ENCODE results near the gene TUBB4B. TPM values are rescaled to one million over a fixed set of nuclear protein-coding genes. Genes with fewer than 3 reads are reported as not detected.

TUBB4B gene
- total RNA-seq, 2 donors from 2014 or later, result 353 to 486 TPM

GRCh38 chr9:137205126-137206069 is 35.7 kb upstream of the TUBB4B start, which contains the start of the genes NDOR1 and TMEM203:
TSS of gene NDOR1 (plus strand) at chr9:137205700. CDS start at chr9:137205778, 78 bp downstream.
TSS of gene TMEM203 (minus strand) at chr9:137205648. CDS start at chr9:137205414, 234 bp downstream.
- intact Hi-C loops (cut with DNase I, micrococcal nuclease), result no loop called here
- ATAC-seq, result peak; percentile 64
- DNase-seq, result peak; percentile 87 to 95

DNA sequence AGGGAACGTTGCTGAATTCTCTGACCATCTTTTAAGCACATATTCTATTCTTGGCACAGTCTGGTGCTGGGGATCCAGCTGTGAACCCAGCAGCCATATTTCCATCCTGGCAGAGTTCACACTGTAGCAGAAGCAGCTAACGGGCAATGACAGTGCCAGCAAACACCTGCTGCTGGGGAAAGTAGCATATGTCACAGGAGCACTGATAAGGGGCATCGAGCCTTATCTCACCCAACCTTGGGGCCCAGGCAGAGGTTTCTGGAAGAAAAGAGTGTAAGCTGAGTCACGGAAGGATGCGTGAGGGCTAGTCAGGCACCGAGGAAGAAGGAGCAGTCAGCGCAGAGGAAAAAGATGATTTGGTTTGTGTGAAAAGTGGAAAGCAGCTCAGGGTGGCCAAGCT is 34.5 kb upstream of the TUBB4B start:
- ATAC-seq (no peak), DNase-seq (no peak)
- intact Hi-C loops (cut with DNase I, micrococcal nuclease), result no loop called here

- ATAC-seq (no peak), DNase-seq (no peak)
- intact Hi-C loops (cut with DNase I, micrococcal nuclease), result no loop called here
Observed at GRCh38 chr9:137211532-137211931, 29.6 kb upstream of the TUBB4B start.

GRCh38 chr9:137212520-137212919 is 28.6 kb upstream of the TUBB4B start:
- intact Hi-C loops (cut with DNase I, micrococcal nuclease), result no loop called here
- DNase-seq (peak in 1 of 2 donors; percentile 6), ATAC-seq (no peak)

- intact Hi-C loops (cut with DNase I, micrococcal nuclease), result no loop called here
- DNase-seq, result peak in 1 of 2 donors; percentile 23
- no peak for ATAC-seq
Observed at GRCh38 chr9:137213160-137214060, 27.7 kb upstream of the TUBB4B start.

DNA sequence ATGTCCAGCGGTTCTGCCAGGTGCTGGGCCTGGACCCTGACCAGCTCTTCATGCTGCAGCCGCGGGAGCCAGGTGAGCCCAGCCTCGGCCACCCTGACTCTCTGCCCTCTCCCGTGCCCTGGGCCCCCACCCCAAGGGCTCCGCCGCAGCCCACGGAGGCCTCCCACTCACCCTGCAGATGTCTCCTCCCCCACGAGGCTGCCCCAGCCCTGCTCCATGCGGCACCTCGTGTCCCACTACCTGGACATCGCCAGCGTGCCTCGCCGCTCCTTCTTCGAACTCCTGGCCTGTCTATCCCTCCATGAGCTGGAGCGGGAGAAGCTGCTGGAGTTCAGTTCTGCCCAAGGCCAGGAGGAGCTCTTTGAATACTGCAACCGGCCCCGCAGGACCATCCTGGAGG is 26.5 kb upstream of the TUBB4B start:
- DNase-seq (no peak), ATAC-seq (no peak)
- intact Hi-C loops (cut with DNase I, micrococcal nuclease), result no loop called here

- DNase-seq, result no peak
- intact Hi-C loops (cut with DNase I, micrococcal nuclease), result no loop called here
- ATAC-seq, result no peak
Observed at GRCh38 chr9:137215196-137215986, 25.7 kb upstream of the TUBB4B start.

DNA sequence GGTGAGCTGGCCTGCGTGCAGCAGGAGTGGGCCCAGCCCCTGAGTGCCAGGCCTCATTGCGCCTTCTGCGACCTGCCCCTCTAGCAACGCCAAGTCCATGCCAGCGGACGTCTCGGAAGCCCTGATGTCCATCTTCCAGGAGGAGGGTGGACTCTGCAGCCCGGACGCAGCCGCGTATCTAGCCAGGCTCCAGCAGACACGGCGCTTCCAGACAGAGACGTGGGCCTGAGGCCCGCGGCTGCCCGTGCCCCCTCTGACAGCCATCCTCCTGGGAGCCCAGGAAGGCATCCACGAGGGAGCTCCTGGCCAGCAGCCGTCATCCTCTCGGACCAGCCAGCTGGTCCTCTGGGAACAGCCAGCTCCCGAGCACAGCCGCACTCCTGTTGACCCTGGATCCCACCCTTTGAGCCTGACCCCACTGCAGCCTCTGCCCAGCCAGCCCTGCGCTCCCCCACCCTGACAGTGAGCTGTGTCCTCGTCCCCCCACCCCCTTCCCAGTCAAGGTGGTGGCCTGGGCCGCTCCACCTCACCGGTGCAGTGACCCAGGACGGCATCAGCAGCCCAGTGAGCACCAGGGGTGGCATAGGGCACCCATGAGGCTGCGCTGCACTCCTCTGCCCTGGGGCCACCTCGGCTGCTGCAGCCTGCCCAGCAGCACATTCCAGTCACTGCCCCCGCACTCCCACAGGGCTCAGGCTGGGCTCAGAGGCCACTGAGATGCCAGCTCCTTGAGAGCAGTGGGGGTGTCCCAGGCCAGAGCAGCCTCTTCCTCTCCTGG is 24.7 kb upstream of the TUBB4B start:
- DNase-seq (peak in 1 of 2 donors; percentile 8), ATAC-seq (no peak)
- intact Hi-C loops (cut with DNase I, micrococcal nuclease), result no loop called here

- ATAC-seq (peak; percentile 80), DNase-seq (peak; percentile 92)
- intact Hi-C loops (cut with DNase I, micrococcal nuclease), result no loop called here
Observed at GRCh38 chr9:137217276-137218211, 23.5 kb upstream of the TUBB4B start.

DNA sequence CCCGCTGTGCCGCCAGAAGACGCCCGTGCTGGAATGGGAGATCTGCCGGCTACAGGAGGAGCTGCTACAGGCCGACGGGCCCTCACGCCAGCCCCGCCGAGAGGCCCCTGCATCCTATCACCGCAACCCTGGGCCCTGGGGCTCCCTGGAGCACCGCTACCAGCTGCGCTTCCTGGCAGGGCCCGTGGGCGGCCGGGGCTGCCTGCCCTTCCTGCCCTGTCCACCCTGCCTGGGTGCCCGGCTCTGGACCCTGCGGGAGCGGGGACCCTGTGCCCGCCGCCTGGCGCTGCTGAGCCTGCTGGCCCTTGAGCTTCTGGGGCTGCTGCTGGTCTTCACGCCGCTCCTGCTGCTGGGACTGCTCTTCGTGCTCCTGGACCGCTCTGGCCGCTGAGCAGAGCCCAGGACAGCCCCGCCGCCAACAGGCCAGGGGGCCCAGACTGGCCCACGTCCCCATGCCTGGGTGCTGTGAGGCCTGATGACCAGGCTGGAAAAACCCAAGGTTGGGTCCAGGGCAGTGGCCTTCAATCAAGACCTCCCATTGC is 22.8 kb upstream of the TUBB4B start:
- intact Hi-C loops (cut with DNase I, micrococcal nuclease), result no loop called here
- ATAC-seq, result no peak

GRCh38 chr9:137218754-137219271 is 22.3 kb upstream of the TUBB4B start:
- ATAC-seq, result peak; percentile 38
- intact Hi-C loops (cut with DNase I, micrococcal nuclease), result no loop called here
- DNase-seq, result peak; percentile 68 to 76

More for the DNA sequence above, 22.8 kb upstream of the TUBB4B start:
- peak in 1 of 2 donors; percentile 7 for DNase-seq

DNA sequence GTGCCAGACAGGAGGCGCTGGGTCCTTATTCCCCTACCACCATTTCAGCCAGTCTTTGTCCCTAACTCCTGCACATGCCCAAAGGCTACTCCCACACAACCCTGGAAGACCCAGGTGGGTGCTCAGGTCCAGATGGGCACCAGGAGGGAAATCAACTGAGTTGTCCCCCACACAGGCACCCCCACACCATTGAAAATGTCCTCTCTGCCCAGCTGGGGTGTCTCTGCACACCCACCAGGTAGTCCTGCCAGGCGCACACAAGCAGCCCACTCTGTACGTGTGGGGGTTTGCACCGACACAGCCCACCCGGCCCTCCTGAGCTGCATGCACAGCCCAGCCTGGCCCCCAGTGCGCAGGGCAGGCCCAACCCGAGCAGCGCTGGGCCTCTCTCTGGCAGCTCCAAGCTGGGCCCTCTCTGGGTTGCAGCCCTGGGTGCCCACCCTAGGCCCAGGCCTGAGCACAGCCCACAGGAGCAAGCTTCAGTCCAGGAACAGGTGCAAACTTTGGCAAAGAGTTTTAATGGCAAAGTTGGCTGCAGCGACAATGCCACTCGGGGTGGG is 21.2 kb upstream of the TUBB4B start:
- ATAC-seq (no peak), DNase-seq (no peak)
- intact Hi-C loops (cut with DNase I, micrococcal nuclease), result loop anchor here in 1 of 2 donors (10.0 kb wide), 1 partner anchor 45 kb away; the partner anchor contains the start of genes LRRC26 and TMEM210

GRCh38 chr9:137220317-137221094 is 20.6 kb upstream of the TUBB4B start:
- ATAC-seq (no peak), DNase-seq (no peak)
- intact Hi-C loops (cut with DNase I, micrococcal nuclease), result loop anchor here in 1 of 2 donors (10.0 kb wide), 1 partner anchor 46 kb away; the partner anchor contains the start of genes LRRC26 and TMEM210

- ATAC-seq (no peak), DNase-seq (no peak)
- intact Hi-C loops (cut with DNase I, micrococcal nuclease), result loop anchor here in 1 of 2 donors (10.0 kb wide), 1 partner anchor 46 kb away; the partner anchor contains the start of genes LRRC26 and TMEM210
Observed at GRCh38 chr9:137221095-137221505, 20.0 kb upstream of the TUBB4B start.
